Measurements from ENCODE around the gene RETREG2. TPM values are rescaled to one million over a fixed set of nuclear protein-coding genes. Genes with fewer than 3 reads are reported as not detected.

RETREG2 gene
- total RNA-seq: 68.9 TPM

GRCh38 chr2:219177552-219178376, at the start of gene RETREG2:
RETREG2 (plus strand) TSS chr2:219178275; CDS start chr2:219178353, 78 bp downstream.

GRCh38 chr2:219160186-219161017, 17.7 kb upstream of the RETREG2 start, which contains the start of gene NHEJ1:
NHEJ1 (minus strand) TSS chr2:219160815; CDS start chr2:219158362, 2,453 bp downstream.

GRCh38 chr2:219169930-219170654, 8.0 kb upstream of the RETREG2 start, which contains the start of gene SLC23A3:
SLC23A3 (minus strand) TSS chr2:219170029; CDS start chr2:219169984, 45 bp downstream.

GRCh38 chr2:219176818-219177551, 1.1 kb upstream of the RETREG2 start, which contains the start of gene CNPPD1:
CNPPD1 (minus strand) TSS chr2:219176925; CDS start chr2:219176828, 97 bp downstream.

GRCh38 chr2:219206328-219207133, 28.5 kb downstream of the RETREG2 start, which contains the start of gene ZFAND2B:
ZFAND2B (plus strand) TSS chr2:219206782; CDS start chr2:219206988, 206 bp downstream.

GRCh38 chr2:219218732-219219701, 40.9 kb downstream of the RETREG2 start, which contains the start of gene ABCB6:
ABCB6 (minus strand) TSS chr2:219218958; CDS start chr2:219218673, 285 bp downstream.

GRCh38 chr2:219229305-219230058, 51.4 kb downstream of the RETREG2 start, which contains the start of the genes ANKZF1 and ATG9A:
ANKZF1 (plus strand) TSS chr2:219229806; CDS start chr2:219230258, 452 bp downstream.
ATG9A (minus strand) TSS chr2:219229636; CDS start chr2:219228024, 1,612 bp downstream.

Other genes starting within 250 kb of the RETREG2 start
- gene CDK5R2, start 218.6 kb upstream of the RETREG2 start, total RNA-seq: 11.9 TPM
- not detected for gene FEV, start 193.1 kb upstream of the RETREG2 start, total RNA-seq
- not detected for gene CRYBA2, start 184.9 kb upstream of the RETREG2 start, total RNA-seq
- 0.63 TPM for gene CFAP65, start 136.8 kb upstream of the RETREG2 start, total RNA-seq
- not detected for gene IHH, start 117.4 kb upstream of the RETREG2 start, total RNA-seq
- gene NHEJ1, start 17.5 kb upstream of the RETREG2 start, total RNA-seq: 12.2 TPM
- 0.63 TPM for gene SLC23A3, start 8.2 kb upstream of the RETREG2 start, total RNA-seq
- gene CNPPD1, start 1.4 kb upstream of the RETREG2 start, total RNA-seq: 27.5 TPM
- 17.5 TPM for gene ZFAND2B, start 28.5 kb downstream of the RETREG2 start, total RNA-seq
- 47.9 TPM for gene ABCB6, start 40.7 kb downstream of the RETREG2 start, total RNA-seq
- gene ATG9A, start 51.4 kb downstream of the RETREG2 start, total RNA-seq: 31.9 TPM
- gene ANKZF1, start 51.5 kb downstream of the RETREG2 start, total RNA-seq: 79.2 TPM
- gene GLB1L, start 67.2 kb downstream of the RETREG2 start, total RNA-seq: 3.4 TPM
- 16.9 TPM for gene STK16, start 67.2 kb downstream of the RETREG2 start, total RNA-seq
- not detected for gene TUBA4B, start 75.0 kb downstream of the RETREG2 start, total RNA-seq
- 0.94 TPM for gene TUBA4A, start 75.6 kb downstream of the RETREG2 start, total RNA-seq
- 103 TPM for gene DNAJB2, start 101.1 kb downstream of the RETREG2 start, total RNA-seq
- 30.7 TPM for gene PTPRN, start 131.1 kb downstream of the RETREG2 start, total RNA-seq
- not detected for gene RESP18, start 154.5 kb downstream of the RETREG2 start, total RNA-seq
- gene DNPEP, start 209.6 kb downstream of the RETREG2 start, total RNA-seq: 17.2 TPM
- gene DES, start 240.1 kb downstream of the RETREG2 start, total RNA-seq: not detected